H1 (cell line): ENCODE results near the gene TGFB2. TPM values are rescaled to one million over a fixed set of nuclear protein-coding genes. Genes with fewer than 3 reads are reported as not detected.

Experiments
- CTCF ChIA-PET: fragments of 300-600 bp; sonication (Branson Sonifier 250); formaldehyde crosslinking; loops from one replicate; lab custom pipeline; 2021; ENCODE audit not compliant: partially characterized antibody; lab: Charles Lee
- POLR2A ChIA-PET: fragments of 300-600 bp; sonication (Branson Sonifier 250); formaldehyde crosslinking; loops from one replicate; lab custom pipeline; 2021; ENCODE audit warnings: inconsistent platforms; ENCODE audit not compliant: partially characterized antibody; lab: Charles Lee
- DNase-seq, 2 experiments: peaks; one replicate each; pipeline versions ENCODE4 v3.0.0 to v3.0.0-alpha.2; 2010 to 2022; ENCODE audit warnings: low spot score in 2 of 2, low read depth in 1 of 2, mixed read lengths in 1 of 2
- FAIRE-seq: peaks from 2 replicates; lab custom pipeline; 2011; peaks lifted over from hg19 to GRCh38; lab: Jason Lieb, UNC
- H2AFZ ChIP-seq: 2 replicates; pipeline ENCODE4 v1.8.1; 2012; ENCODE audit warnings: low read length, inconsistent platforms
- H2AK5ac ChIP-seq: 2 replicates; pipeline ENCODE4 v1.6.1; 2013; ENCODE audit warnings: low read depth, low read length
- H2BK120ac ChIP-seq: replicated peaks from 2 replicates; pipeline ENCODE3; 2013; ENCODE audit warnings: low read depth, low read length, inconsistent platforms
- H2BK12ac ChIP-seq: 2 replicates; pipeline ENCODE4 v1.6.1; 2013; ENCODE audit warnings: low read depth, low read length
- H2BK15ac ChIP-seq: 2 replicates; pipeline ENCODE4 v1.6.1; 2013; ENCODE audit warnings: low read length
- H2BK20ac ChIP-seq: 2 replicates; pipeline ENCODE4 v1.6.1; 2013; ENCODE audit warnings: low read length
- H2BK5ac ChIP-seq: 2 replicates; pipeline ENCODE4 v1.6.1; 2013; ENCODE audit warnings: low read depth, low read length
- H3K14ac ChIP-seq: 2 replicates; pipeline ENCODE4 v1.6.1; 2013; ENCODE audit warnings: inconsistent platforms; ENCODE audit not compliant: insufficient read length
- H3K18ac ChIP-seq: 2 replicates; pipeline ENCODE4 v1.6.1; 2013; ENCODE audit warnings: low read length; ENCODE audit errors: extremely low read depth
- H3K23ac ChIP-seq: 2 replicates; pipeline ENCODE4 v1.6.1; 2013; ENCODE audit warnings: inconsistent platforms; ENCODE audit not compliant: insufficient read length
- H3K23me2 ChIP-seq: 2 replicates; pipeline ENCODE4 v1.6.1; 2013; ENCODE audit warnings: low read depth, low read length
- H3K27ac ChIP-seq: 2 replicates; pipeline ENCODE4 v1.6.1; 2011; ENCODE audit warnings: low read depth, low read length, inconsistent platforms
- H3K27me3 ChIP-seq, 4 experiments: replicated peaks in 1 of 4; 1 replicate in 1 of 4; 2 replicates in 3 of 4; pipeline versions ENCODE4 v1.6.1 to v1.8.1; 2011 to 2013; ENCODE audit warnings: low read length in 3 of 4, mild to moderate bottlenecking in 3 of 4, inconsistent platforms in 2 of 4, mixed read lengths in 2 of 4, moderate library complexity in 1 of 4; ENCODE audit not compliant: control insufficient read depth in 3 of 4, insufficient read depth in 3 of 4; ENCODE audit errors: extremely low read depth in 1 of 4
- H3K36me3 ChIP-seq, 4 experiments: 2 replicates each; pipeline versions ENCODE4 v1.6.1 to v1.8.1; 2011 to 2013; ENCODE audit warnings: mild to moderate bottlenecking in 4 of 4, low read length in 3 of 4, moderate library complexity in 2 of 4, control low read depth in 1 of 4, inconsistent platforms in 1 of 4; ENCODE audit not compliant: insufficient read depth in 4 of 4, control insufficient read depth in 2 of 4
- H3K4ac ChIP-seq: replicated peaks from 2 replicates; pipeline ENCODE3; 2013; ENCODE audit warnings: low read length, low read depth, mixed read lengths, inconsistent platforms; ENCODE audit not compliant: insufficient read length
- H3K4me1 ChIP-seq, 4 experiments: replicated peaks in 1 of 4; 1 replicate in 1 of 4; 2 replicates in 3 of 4; pipeline versions ENCODE4 v1.6.1 to v1.8.1; 2011 to 2013; ENCODE audit warnings: low read length in 3 of 4, inconsistent platforms in 2 of 4, mixed read lengths in 1 of 4; ENCODE audit not compliant: insufficient read depth in 4 of 4, control insufficient read depth in 3 of 4
- H3K4me2 ChIP-seq, 2 experiments: 2 replicates each; pipeline versions ENCODE4 v1.6.1 to v1.8.1; 2011 to 2013; ENCODE audit warnings: low read depth in 2 of 2, low read length in 2 of 2, control low read depth in 1 of 2, inconsistent platforms in 1 of 2, mild to moderate bottlenecking in 1 of 2; ENCODE audit not compliant: insufficient read depth in 1 of 2
- H3K4me3 ChIP-seq, 4 experiments: fragments of 200-600, 300-600 bp in 1 of 4; sonication (generic), shearing (Covaris generic), sonication (Bioruptor Twin) in 1 of 4; 2 replicates each; pipeline versions ENCODE4 v1.5.1 to v1.8.1; 2011 to 2016; ENCODE audit warnings: low read length in 4 of 4, low read depth in 3 of 4, control low read depth in 2 of 4, inconsistent platforms in 2 of 4, mild to moderate bottlenecking in 2 of 4, mixed read lengths in 1 of 4, moderate library complexity in 1 of 4; ENCODE audit not compliant: insufficient read depth in 2 of 4; ENCODE audit errors: extremely low read depth in 1 of 4
- H3K56ac ChIP-seq: replicated peaks from 2 replicates; pipeline ENCODE3; 2013; ENCODE audit warnings: low read depth, mild to moderate bottlenecking, mixed read lengths, low read length, inconsistent platforms; ENCODE audit not compliant: insufficient read length
- H3K79me1 ChIP-seq: 2 replicates; pipeline ENCODE4 v1.6.1; 2013; ENCODE audit warnings: low read depth, low read length, control low read depth
- H3K79me2 ChIP-seq, 2 experiments: 2 replicates each; pipeline versions ENCODE4 v1.6.1 to v1.8.1; 2012 to 2013; ENCODE audit warnings: low read length in 2 of 2, mild to moderate bottlenecking in 2 of 2, inconsistent platforms in 1 of 2; ENCODE audit not compliant: insufficient read depth in 2 of 2, control insufficient read depth in 1 of 2
- H3K9ac ChIP-seq, 4 experiments: replicated peaks in 1 of 4; 1 replicate in 1 of 4; 2 replicates in 3 of 4; pipeline versions ENCODE4 v1.6.1 to v1.8.1; 2011 to 2013; ENCODE audit warnings: low read depth in 3 of 4, low read length in 3 of 4, control low read depth in 2 of 4, mild to moderate bottlenecking in 2 of 4, moderate library complexity in 2 of 4, inconsistent platforms in 1 of 4; ENCODE audit errors: extremely low read depth in 1 of 4
- H3K9me3 ChIP-seq, 2 experiments: 2 replicates each; pipeline versions ENCODE4 v1.6.1 to v1.8.1; 2012 to 2013; ENCODE audit warnings: mild to moderate bottlenecking in 2 of 2, moderate library complexity in 2 of 2, control low read depth in 1 of 2, inconsistent platforms in 1 of 2, low read depth in 1 of 2, low read length in 1 of 2, mixed read lengths in 1 of 2; ENCODE audit not compliant: insufficient read depth in 2 of 2
- H4K20me1 ChIP-seq, 2 experiments: replicated peaks in 1 of 2; 2 replicates each; pipeline versions ENCODE3 to v1.8.1; 2011 to 2013; ENCODE audit warnings: inconsistent platforms in 2 of 2, low read length in 2 of 2, mild to moderate bottlenecking in 1 of 2; ENCODE audit not compliant: insufficient read depth in 2 of 2, control insufficient read depth in 1 of 2
- H4K5ac ChIP-seq: 2 replicates; pipeline ENCODE4 v1.6.1; 2013; ENCODE audit warnings: low read length, low read depth, mixed read lengths, inconsistent platforms; ENCODE audit not compliant: insufficient read length
- H4K8ac ChIP-seq: 2 replicates; pipeline ENCODE4 v1.8.0; 2013; ENCODE audit warnings: mild to moderate bottlenecking, moderate library complexity, low read length, inconsistent platforms; ENCODE audit not compliant: insufficient read depth; ENCODE audit errors: extremely low read depth
- H4K91ac ChIP-seq: replicated peaks from 2 replicates; pipeline ENCODE3; 2013; ENCODE audit warnings: low read length, mixed read lengths, inconsistent platforms; ENCODE audit not compliant: insufficient read length
- ATF3 ChIP-seq: IDR thresholded peaks from 2 replicates; pipeline ENCODE4 v1.6.1; 2011; ENCODE audit warnings: low read depth, mild to moderate bottlenecking, low read length; ENCODE audit not compliant: insufficient read depth
- POLR2AphosphoS5 ChIP-seq: IDR thresholded peaks from 2 replicates; pipeline ENCODE4 v1.6.1; 2011; ENCODE audit warnings: low read depth, low read length
- RNF2 ChIP-seq: fragments of 200-900, 300-1000 bp; sonication (generic); IDR thresholded peaks from 2 replicates; pipeline ENCODE4 v1.7.1; 2016; ENCODE audit warnings: borderline replicate concordance, low read depth, mild to moderate bottlenecking, antibody characterized with exemption, low read length; ENCODE audit not compliant: poor library complexity, severe bottlenecking; ENCODE audit errors: missing control alignments
- SIN3A ChIP-seq, 2 experiments: IDR thresholded peaks in 1 of 2; conservative IDR thresholded peaks in 1 of 2; 2 replicates each; pipeline ENCODE4 v1.6.1; 2011 to 2012; ENCODE audit warnings: low read length in 2 of 2, improper control_type of control experiment in 1 of 2, low read depth in 1 of 2, mild to moderate bottlenecking in 1 of 2
- SRF ChIP-seq: IDR thresholded peaks from 2 replicates; pipeline ENCODE4 v1.6.1; 2011; ENCODE audit warnings: mild to moderate bottlenecking, low read depth, low read length, moderate library complexity
- USF2 ChIP-seq: IDR thresholded peaks from 2 replicates; pipeline ENCODE4 v1.6.1; 2011; ENCODE audit warnings: low read length, improper control_type of control experiment
- WGBS, 2 experiments: shearing (Covaris generic) in 1 of 2; methylation state at CpG; one replicate each; pipeline versions ENCODE4 v1.1.6 to v1.1.7; 2013 to 2015; ENCODE audit warnings: low lambda C conversion rate in 2 of 2, mixed read lengths in 2 of 2, inconsistent platforms in 1 of 2, low coverage in 1 of 2, missing lambda C conversion rate in 1 of 2; ENCODE audit not compliant: insufficient replicate concordance in 2 of 2, insufficient coverage in 1 of 2, insufficient read length in 1 of 2; ENCODE audit errors: extremely low coverage in 1 of 2, missing lambda C conversion rate in 1 of 2; 5-methylcytosine and 5-hydroxymethylcytosine counted together
- polyA plus RNA-seq, 7 experiments: library from polyadenylated mRNA; depleted of rRNA in 3 of 7; stranded (reverse) in 5 of 7; unstranded in 2 of 7; fragments of >200 nt in 5 of 7; fragments of 200-250 nt in 2 of 7; gene quantifications; 1 replicate in 5 of 7; 2 replicates in 1 of 7; 4 replicates in 1 of 7; pipeline versions ENCODE4 v1.2.1 to v1.2.3, GENCODE V29; 2011 to 2013; ENCODE audit warnings: missing spikeins in 2 of 7, mixed read lengths in 2 of 7
- total RNA-seq: library from RNA; stranded (reverse); fragmentation: NEBNext Ultra II Directional; extraction: Animal tissue kit (Norgen Biotek cat#: 25700); gene quantifications from 2 replicates; pipeline ENCODE4 v1.2.1, GENCODE V29; 2021
- TF ChIP-seq, protein P1 (sequence below), 3 experiments: IDR thresholded peaks; 1 replicate in 2 of 3; 2 replicates in 1 of 3; pipeline versions ENCODE4 v1.5.1 to v1.6.1; 2011; ENCODE audit warnings: low read length in 3 of 3, mild to moderate bottlenecking in 3 of 3, inconsistent platforms in 2 of 3, low read depth in 1 of 3, moderate library complexity in 1 of 3; ENCODE audit not compliant: insufficient read depth in 1 of 3; ENCODE audit errors: control extremely low read depth in 1 of 3

TGFB2 gene
- total and polyA plus RNA-seq, 2 of the 8 experiments (the other 6 are each of a cell fraction or from before 2014, with no cell fraction given): 0.26 to 0.84 TPM

DNA sequence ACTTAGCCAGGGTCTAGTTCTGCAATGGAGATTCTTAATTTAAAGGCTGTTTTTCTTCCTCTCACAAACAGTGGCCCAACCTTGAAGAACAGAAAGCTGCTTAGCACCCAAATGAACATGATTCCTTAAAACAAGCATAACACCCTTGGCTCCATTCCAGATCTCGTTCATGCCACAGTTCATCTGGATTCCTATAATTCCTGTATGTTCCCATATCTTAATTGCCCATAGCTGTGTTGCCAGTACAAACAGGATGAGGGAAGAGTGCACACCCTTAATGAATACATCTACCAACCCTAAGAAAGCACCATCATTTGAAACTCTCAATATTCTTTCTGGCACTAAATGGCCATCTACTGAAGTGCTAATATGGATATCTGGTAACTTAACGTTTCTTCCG, 45.5 kb downstream of the TGFB2 start:
- H3K27ac ChIP-seq: no peak overlapping the region
- H3K14ac ChIP-seq: no peak overlapping the region
- no peaks in the 10 kb centered on the region for H3K23me2 ChIP-seq
- no peak overlapping the region for H3K23ac ChIP-seq
- no peak overlapping the region for H3K56ac ChIP-seq
- no peak overlapping the region for H4K8ac ChIP-seq
- no peak overlapping the region for H2BK15ac ChIP-seq
- H4K91ac ChIP-seq: no peak overlapping the region
- TF ChIP-seq ATF3 (no peak), SIN3A (conservative IDR thresholded peaks at IDR 0.05 in 1 of 2, IDR thresholded peaks at IDR 0.05 in 1 of 2; ENCODE audit: low read depth in 1 of 2, low read length in 2 of 2) (no peak), RNF2 (no peak), SRF (no peak), USF2 (no peak), POLR2AphosphoS5 (no peak)
- TF ChIP-seq, protein P1, sequence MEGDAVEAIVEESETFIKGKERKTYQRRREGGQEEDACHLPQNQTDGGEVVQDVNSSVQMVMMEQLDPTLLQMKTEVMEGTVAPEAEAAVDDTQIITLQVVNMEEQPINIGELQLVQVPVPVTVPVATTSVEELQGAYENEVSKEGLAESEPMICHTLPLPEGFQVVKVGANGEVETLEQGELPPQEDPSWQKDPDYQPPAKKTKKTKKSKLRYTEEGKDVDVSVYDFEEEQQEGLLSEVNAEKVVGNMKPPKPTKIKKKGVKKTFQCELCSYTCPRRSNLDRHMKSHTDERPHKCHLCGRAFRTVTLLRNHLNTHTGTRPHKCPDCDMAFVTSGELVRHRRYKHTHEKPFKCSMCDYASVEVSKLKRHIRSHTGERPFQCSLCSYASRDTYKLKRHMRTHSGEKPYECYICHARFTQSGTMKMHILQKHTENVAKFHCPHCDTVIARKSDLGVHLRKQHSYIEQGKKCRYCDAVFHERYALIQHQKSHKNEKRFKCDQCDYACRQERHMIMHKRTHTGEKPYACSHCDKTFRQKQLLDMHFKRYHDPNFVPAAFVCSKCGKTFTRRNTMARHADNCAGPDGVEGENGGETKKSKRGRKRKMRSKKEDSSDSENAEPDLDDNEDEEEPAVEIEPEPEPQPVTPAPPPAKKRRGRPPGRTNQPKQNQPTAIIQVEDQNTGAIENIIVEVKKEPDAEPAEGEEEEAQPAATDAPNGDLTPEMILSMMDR (IDR thresholded peaks at IDR 0.05; ENCODE audit: control extremely low read depth in 1 of 3, insufficient read depth in 1 of 3, low read depth in 1 of 3, low read length in 3 of 3): no peak
- no peak overlapping the region for H2BK5ac ChIP-seq
- no peaks in the 10 kb centered on the region for H3K9me3 ChIP-seq
- ChIA-PET POLR2A (interaction anchor here (0.7 kb wide), 1 partner anchor 45 kb away, joined by 3 read pairs; no protein-coding TSS in a partner anchor), CTCF (interaction anchor here (0.6 to 1.4 kb wide), 3 partner anchors 28 to 158 kb away, joined by 3 to 5 read pairs (median 3); no protein-coding TSS in a partner anchor)
- no peaks in the 10 kb centered on the region for H3K79me1 ChIP-seq
- WGBS, 2 experiments: 89% methylated on average over 3 of the region's 3 CpGs; no CpG with 5 or more reads in 1 of the 2 experiments
- no peaks in the 10 kb centered on the region for H3K4me1 ChIP-seq
- no peaks in the 10 kb centered on the region for H3K36me3 ChIP-seq
- H4K20me1 ChIP-seq: no peaks in the 10 kb centered on the region
- no peak overlapping the region for H3K18ac ChIP-seq
- no peaks in the 10 kb centered on the region for H3K79me2 ChIP-seq
- no peaks in the 10 kb centered on the region for H3K27me3 ChIP-seq
- no peak overlapping the region for H3K4me3 ChIP-seq
- DNase-seq: no peak
- H4K5ac ChIP-seq: no peak overlapping the region
- no peak overlapping the region for H2AK5ac ChIP-seq
- H2BK120ac ChIP-seq: no peak overlapping the region
- no peak overlapping the region for H2AFZ ChIP-seq
- H2BK12ac ChIP-seq: no peak overlapping the region
- no peak overlapping the region for H3K4me2 ChIP-seq
- H2BK20ac ChIP-seq: no peak overlapping the region
- H3K9ac ChIP-seq: no peak overlapping the region
- H3K4ac ChIP-seq: no peak overlapping the region
- FAIRE-seq: no peak
